WERI-Rb-1 (cell line): Measurements from ENCODE around the gene SORCS1.
A peak's percentile ranks its signal among the peaks of the same experiment; 100 is the strongest.

Experiments used
- DNase-seq: peaks from one replicate; pipeline ENCODE4 v3.0.0-alpha.2; 2020
- H3K27ac ChIP-seq: fragments of 250-450 bp; sonication (Bioruptor Pico); 2 replicates; pipeline ENCODE4 v1.5.1; 2020; ENCODE audit warnings: mild to moderate bottlenecking, moderate library complexity
- H3K27me3 ChIP-seq: fragments of 250-450 bp; sonication (Bioruptor Pico); 2 replicates; pipeline ENCODE4 v1.5.1; 2021; ENCODE audit warnings: mild to moderate bottlenecking, low read depth, moderate library complexity; ENCODE audit not compliant: insufficient read depth, severe bottlenecking
- H3K36me3 ChIP-seq: fragments of 250-450 bp; sonication (Bioruptor Pico); 2 replicates; pipeline ENCODE4 v1.5.1; 2020; ENCODE audit warnings: mild to moderate bottlenecking, moderate library complexity
- H3K4me3 ChIP-seq: 2 replicates; pipeline ENCODE4 v1.5.1; 2011; ENCODE audit warnings: low read depth, mild to moderate bottlenecking, control low read depth, low read length
- H3K9me3 ChIP-seq: fragments of 250-450 bp; sonication (Bioruptor Pico); 2 replicates; pipeline ENCODE4 v1.5.1; 2021; ENCODE audit warnings: mild to moderate bottlenecking, moderate library complexity; ENCODE audit not compliant: severe bottlenecking
- CTCF ChIP-seq: IDR thresholded peaks from 2 replicates; pipeline ENCODE4 v1.5.1; 2011; ENCODE audit warnings: low read depth, mild to moderate bottlenecking, control low read depth, inconsistent platforms, low read length

The SORCS1 gene

DNA sequence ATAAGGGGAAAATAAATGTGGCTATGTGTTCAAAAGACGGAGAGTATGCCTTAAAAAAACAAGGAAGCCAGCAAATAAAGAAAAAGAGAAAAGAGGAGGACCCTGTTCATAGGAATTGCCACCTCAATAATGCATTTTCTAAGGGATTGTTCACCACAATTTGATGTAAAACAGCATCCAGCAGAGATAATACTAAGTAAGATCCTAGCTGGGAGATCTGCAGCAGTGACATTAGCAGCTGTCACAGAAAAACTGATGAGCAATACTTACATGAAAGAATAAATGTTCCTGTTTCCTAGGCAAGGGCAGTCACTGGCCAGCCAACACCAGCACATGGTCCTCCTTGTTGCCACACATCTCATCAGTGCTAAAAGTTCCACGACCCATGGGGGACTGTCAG is 391.5 kb downstream of the SORCS1 start:
- Histone ChIP-seq H3K4me3 (no peak overlapping the region), H3K36me3 (no peaks in the 10 kb centered on the region), H3K27ac (no peak overlapping the region), H3K27me3 (no peaks in the 10 kb centered on the region), H3K9me3 (no peaks in the 10 kb centered on the region)
- DNase-seq = no peak
- no peak for TF ChIP-seq CTCF

DNA sequence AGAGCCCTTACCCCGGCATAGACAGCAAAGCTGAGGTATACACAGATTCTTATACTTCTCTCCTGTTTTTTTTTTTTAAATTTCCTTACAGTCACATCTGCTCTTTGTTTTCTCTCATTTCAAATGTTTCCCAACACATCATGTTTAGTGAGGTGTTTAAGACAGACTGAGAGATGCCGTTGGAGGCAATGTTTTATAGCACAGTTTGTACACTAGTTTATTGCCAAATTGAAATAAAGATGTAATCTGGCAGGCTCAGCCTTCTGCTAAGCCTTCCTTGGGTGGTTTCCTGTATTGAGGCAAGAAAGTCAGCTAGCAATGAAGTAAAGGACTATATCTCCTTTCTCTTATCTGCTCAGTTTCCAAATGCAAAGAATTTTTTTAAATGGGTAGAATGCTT is 393.4 kb downstream of the SORCS1 start:
- H3K9me3 ChIP-seq = no peaks in the 10 kb centered on the region
- H3K27me3 ChIP-seq = no peaks in the 10 kb centered on the region
- H3K36me3 ChIP-seq = no peaks in the 10 kb centered on the region
- H3K4me3 ChIP-seq = no peak overlapping the region
- DNase-seq = no peak
- no peak overlapping the region for H3K27ac ChIP-seq
- TF ChIP-seq CTCF = no peak

GRCh38 chr10:106768204-106768603 is 396.3 kb downstream of the SORCS1 start:
- H3K36me3 ChIP-seq = no peaks in the 10 kb centered on the region
- TF ChIP-seq CTCF = no peak
- no peaks in the 10 kb centered on the region for H3K27me3 ChIP-seq
- H3K9me3 ChIP-seq = no peaks in the 10 kb centered on the region
- no peak overlapping the region for H3K4me3 ChIP-seq
- DNase-seq = no peak
- no peak overlapping the region for H3K27ac ChIP-seq

GRCh38 chr10:106765928-106766327 is 398.6 kb downstream of the SORCS1 start:
- Histone ChIP-seq H3K27ac (no peak overlapping the region), H3K36me3 (no peaks in the 10 kb centered on the region), H3K4me3 (no peak overlapping the region), H3K9me3 (no peaks in the 10 kb centered on the region), H3K27me3 (no peaks in the 10 kb centered on the region)
- DNase-seq = no peak
- no peak for TF ChIP-seq CTCF

DNA sequence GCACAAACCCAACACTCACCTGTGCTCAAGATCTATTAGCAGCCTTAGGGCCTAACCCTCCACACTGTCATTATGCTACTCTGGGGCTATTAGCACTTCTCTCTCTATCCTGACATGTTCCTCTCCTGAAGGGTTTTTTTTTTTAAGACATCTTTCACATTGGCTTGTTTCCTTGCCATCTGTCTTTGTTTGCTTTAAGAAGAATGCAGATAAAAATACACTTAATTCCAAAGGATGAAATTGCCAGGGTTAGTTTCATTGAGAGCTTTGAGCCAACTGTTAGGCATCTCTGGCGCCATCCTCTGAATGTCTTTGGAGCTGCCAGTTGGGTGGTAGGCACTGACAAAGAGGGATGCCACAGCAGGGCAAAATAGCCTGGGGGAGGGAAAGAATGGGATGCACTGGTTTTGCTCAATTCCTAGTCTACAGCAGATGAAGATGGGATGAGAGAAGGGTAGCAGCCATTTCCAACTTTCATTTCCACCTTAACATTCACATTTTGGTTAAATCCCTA is 399.2 kb downstream of the SORCS1 start:
- TF ChIP-seq CTCF = peak; percentile 26; the same call in 1 of the 2 replicates
- Histone ChIP-seq H3K9me3 (no peaks in the 10 kb centered on the region), H3K36me3 (no peaks in the 10 kb centered on the region), H3K27ac (no peak overlapping the region), H3K4me3 (no peak overlapping the region), H3K27me3 (no peaks in the 10 kb centered on the region)
- DNase-seq = no peak

- Histone ChIP-seq H3K9me3 (no peaks in the 10 kb centered on the region), H3K27ac (no peak overlapping the region), H3K27me3 (no peaks in the 10 kb centered on the region), H3K4me3 (no peak overlapping the region), H3K36me3 (no peaks in the 10 kb centered on the region)
- DNase-seq = no peak
- TF ChIP-seq CTCF = no peak
Measured at GRCh38 chr10:106764360-106764759, 400.1 kb downstream of the SORCS1 start.
